Liver (tissue), 9 donors: ENCODE results near the gene MRC1. TPM values are rescaled to one million over a fixed set of nuclear protein-coding genes. Genes with fewer than 3 reads are reported as not detected.

Experiments used
- DNase-seq: peaks from one replicate; pipeline ENCODE4 v3.0.0-alpha.2; 2017; ENCODE audit warnings: low spot score
- H3K27ac ChIP-seq, 2 donors: one replicate each; pipeline ENCODE4 v1.7.0; 2013; ENCODE audit warnings: inconsistent platforms in 2 of 2, low read length in 2 of 2, control low read depth in 1 of 2, low read depth in 1 of 2, mild to moderate bottlenecking in 1 of 2
- H3K27me3 ChIP-seq, 4 donors: one replicate each; pipeline versions ENCODE4 v1.6.1 to v1.7.0; 2013; ENCODE audit warnings: low read length in 3 of 4, inconsistent platforms in 1 of 4, mild to moderate bottlenecking in 1 of 4, moderate library complexity in 1 of 4; ENCODE audit not compliant: control insufficient read depth in 4 of 4, insufficient read depth in 4 of 4
- H3K36me3 ChIP-seq, 4 donors: one replicate each; pipeline versions ENCODE4 v1.6.1 to v1.7.0; 2013; ENCODE audit warnings: low read length in 3 of 4, mild to moderate bottlenecking in 3 of 4, low read depth in 1 of 4, moderate library complexity in 1 of 4; ENCODE audit not compliant: control insufficient read depth in 4 of 4, insufficient read depth in 3 of 4
- H3K4me1 ChIP-seq, 4 donors: one replicate each; pipeline versions ENCODE4 v1.6.1 to v1.7.0; 2013; ENCODE audit warnings: low read length in 3 of 4, mild to moderate bottlenecking in 3 of 4, moderate library complexity in 1 of 4; ENCODE audit not compliant: control insufficient read depth in 4 of 4, insufficient read depth in 4 of 4
- H3K4me3 ChIP-seq, 3 donors: one replicate each; pipeline versions ENCODE4 v1.6.1 to v1.7.0; 2013; ENCODE audit warnings: low read length in 3 of 3, control low read depth in 1 of 3, low read depth in 1 of 3, mild to moderate bottlenecking in 1 of 3
- H3K9ac ChIP-seq, 2 donors: one replicate each; pipeline ENCODE4 v1.7.0; 2013; ENCODE audit warnings: low read length in 2 of 2, mild to moderate bottlenecking in 2 of 2, moderate library complexity in 2 of 2, control low read depth in 1 of 2, low read depth in 1 of 2
- H3K9me3 ChIP-seq, 4 donors: one replicate each; pipeline versions ENCODE4 v1.6.1 to v1.7.0; 2013; ENCODE audit warnings: low read length in 3 of 4; ENCODE audit not compliant: control insufficient read depth in 4 of 4
- FOXA2 ChIP-seq: IDR thresholded peaks from 2 replicates; pipeline ENCODE4 v1.6.1; 2016; ENCODE audit warnings: antibody characterized with exemption
- GABPA ChIP-seq, 2 donors: IDR thresholded peaks in 1 of 2; conservative IDR thresholded peaks in 1 of 2; 2 replicates each; pipeline ENCODE4 v1.6.1; 2016; ENCODE audit warnings: antibody characterized with exemption in 2 of 2, mild to moderate bottlenecking in 1 of 2, moderate library complexity in 1 of 2
- HNF4A ChIP-seq, 2 donors: conservative IDR thresholded peaks; 2 replicates each; pipeline ENCODE4 v1.6.1; 2016; ENCODE audit warnings: antibody characterized with exemption in 2 of 2, mild to moderate bottlenecking in 2 of 2
- JUND ChIP-seq, 2 donors: IDR thresholded peaks; 2 replicates each; pipeline ENCODE4 v1.6.1; 2016; ENCODE audit warnings: antibody characterized with exemption in 2 of 2
- NR2F2 ChIP-seq: IDR thresholded peaks from 2 replicates; pipeline ENCODE4 v1.6.1; 2016; ENCODE audit warnings: antibody characterized with exemption
- RAD21 ChIP-seq, 2 donors: IDR thresholded peaks; 2 replicates each; pipeline ENCODE4 v1.6.1; 2016; ENCODE audit warnings: antibody characterized with exemption in 2 of 2, mild to moderate bottlenecking in 2 of 2
- RXRA ChIP-seq, 2 donors: IDR thresholded peaks; 2 replicates each; pipeline ENCODE4 v1.6.1; 2017 to 2018; ENCODE audit warnings: antibody characterized with exemption in 2 of 2, mild to moderate bottlenecking in 1 of 2
- SP1 ChIP-seq: IDR thresholded peaks from 2 replicates; pipeline ENCODE4 v1.6.1; 2018; ENCODE audit warnings: antibody characterized with exemption, mild to moderate bottlenecking
- YY1 ChIP-seq: IDR thresholded peaks from 2 replicates; pipeline ENCODE4 v1.6.1; 2016; ENCODE audit warnings: antibody characterized with exemption, mild to moderate bottlenecking
- WGBS: extraction: QIAGEN DNeasy Blood & Tissue Kit; methylation state at CpG from one replicate; pipeline ENCODE4 v1.1.7; 2013; 5-methylcytosine and 5-hydroxymethylcytosine counted together
- polyA plus RNA-seq, 2 donors: library from polyadenylated mRNA; stranded (reverse) in 1 of 2; unstranded in 1 of 2; fragments of 200-250 nt in 1 of 2; fragments of >200 nt in 1 of 2; fragmentation: Nextera tagmentation in 1 of 2; extraction: Ambion mirVana in 1 of 2; gene quantifications; one replicate each; pipeline versions ENCODE4 v1.2.1 to v1.2.3, GENCODE V29; 2013 to 2015
- total RNA-seq, 2 donors: library from RNA; depleted of rRNA; stranded (reverse); fragments of >200 nt; gene quantifications; one replicate each; pipeline ENCODE4 v1.2.3, GENCODE V29; 2014
- TF ChIP-seq, protein P1 (sequence below): IDR thresholded peaks from 2 replicates; pipeline ENCODE4 v1.6.1; 2016; ENCODE audit warnings: antibody characterized with exemption
- TF ChIP-seq, protein P2 (sequence below): IDR thresholded peaks from 2 replicates; pipeline ENCODE4 v1.6.1; 2016; ENCODE audit warnings: antibody characterized with exemption, mild to moderate bottlenecking
- donor health status: healthy.
- donor health status: healthy.
- donor health status: healthy.
- donor health status: healthy.
- donor health status: healthy.

Gene MRC1
- total and polyA plus RNA-seq, 4 donors = 9.2 to 47.0 (median 34.1) TPM

DNA sequence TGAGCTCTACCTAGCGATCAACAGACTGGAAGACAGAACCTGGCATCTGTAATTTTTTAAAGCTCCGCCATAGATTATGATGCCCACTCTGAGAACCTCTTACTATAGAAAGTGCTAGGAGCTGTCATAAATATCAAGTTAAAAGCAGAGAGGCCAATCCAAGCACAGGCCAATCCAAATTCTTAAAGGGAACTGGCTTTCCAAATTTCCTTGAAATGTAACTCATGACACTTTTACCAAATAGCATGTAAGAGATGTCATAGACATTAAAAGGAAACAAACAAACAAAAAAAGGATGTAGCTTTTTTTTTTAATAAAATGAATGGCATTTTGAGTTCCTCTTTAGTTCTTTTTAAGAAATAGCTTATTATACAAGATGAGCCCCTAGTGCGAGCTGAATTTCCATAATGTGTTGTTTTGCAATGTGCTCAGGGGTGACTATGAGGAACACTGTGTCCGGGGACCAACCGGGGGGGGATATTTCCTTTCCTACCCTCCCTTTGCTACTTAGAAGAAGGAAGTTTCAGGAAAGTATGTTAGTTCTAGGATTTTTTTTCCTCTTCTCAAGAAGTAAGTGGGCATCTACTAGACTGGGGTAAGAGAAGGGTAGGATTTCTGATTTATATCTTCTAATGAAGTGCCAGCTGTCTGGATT is 23.7 kb upstream of the MRC1 start:
- DNase-seq = no peak
- TF ChIP-seq YY1 = no peak
- TF ChIP-seq GABPA (IDR thresholded peaks at IDR 0.05 in 1 of 2, conservative IDR thresholded peaks at IDR 0.05 in 1 of 2) = no peak
- TF ChIP-seq FOXA2 = no peak
- no peak for TF ChIP-seq JUND (IDR thresholded peaks at IDR 0.05)
- TF ChIP-seq, protein P1, sequence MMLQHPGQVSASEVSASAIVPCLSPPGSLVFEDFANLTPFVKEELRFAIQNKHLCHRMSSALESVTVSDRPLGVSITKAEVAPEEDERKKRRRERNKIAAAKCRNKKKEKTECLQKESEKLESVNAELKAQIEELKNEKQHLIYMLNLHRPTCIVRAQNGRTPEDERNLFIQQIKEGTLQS = no peak
- TF ChIP-seq, protein P2, sequence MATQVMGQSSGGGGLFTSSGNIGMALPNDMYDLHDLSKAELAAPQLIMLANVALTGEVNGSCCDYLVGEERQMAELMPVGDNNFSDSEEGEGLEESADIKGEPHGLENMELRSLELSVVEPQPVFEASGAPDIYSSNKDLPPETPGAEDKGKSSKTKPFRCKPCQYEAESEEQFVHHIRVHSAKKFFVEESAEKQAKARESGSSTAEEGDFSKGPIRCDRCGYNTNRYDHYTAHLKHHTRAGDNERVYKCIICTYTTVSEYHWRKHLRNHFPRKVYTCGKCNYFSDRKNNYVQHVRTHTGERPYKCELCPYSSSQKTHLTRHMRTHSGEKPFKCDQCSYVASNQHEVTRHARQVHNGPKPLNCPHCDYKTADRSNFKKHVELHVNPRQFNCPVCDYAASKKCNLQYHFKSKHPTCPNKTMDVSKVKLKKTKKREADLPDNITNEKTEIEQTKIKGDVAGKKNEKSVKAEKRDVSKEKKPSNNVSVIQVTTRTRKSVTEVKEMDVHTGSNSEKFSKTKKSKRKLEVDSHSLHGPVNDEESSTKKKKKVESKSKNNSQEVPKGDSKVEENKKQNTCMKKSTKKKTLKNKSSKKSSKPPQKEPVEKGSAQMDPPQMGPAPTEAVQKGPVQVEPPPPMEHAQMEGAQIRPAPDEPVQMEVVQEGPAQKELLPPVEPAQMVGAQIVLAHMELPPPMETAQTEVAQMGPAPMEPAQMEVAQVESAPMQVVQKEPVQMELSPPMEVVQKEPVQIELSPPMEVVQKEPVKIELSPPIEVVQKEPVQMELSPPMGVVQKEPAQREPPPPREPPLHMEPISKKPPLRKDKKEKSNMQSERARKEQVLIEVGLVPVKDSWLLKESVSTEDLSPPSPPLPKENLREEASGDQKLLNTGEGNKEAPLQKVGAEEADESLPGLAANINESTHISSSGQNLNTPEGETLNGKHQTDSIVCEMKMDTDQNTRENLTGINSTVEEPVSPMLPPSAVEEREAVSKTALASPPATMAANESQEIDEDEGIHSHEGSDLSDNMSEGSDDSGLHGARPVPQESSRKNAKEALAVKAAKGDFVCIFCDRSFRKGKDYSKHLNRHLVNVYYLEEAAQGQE = no peak
- no peak for TF ChIP-seq RAD21 (IDR thresholded peaks at IDR 0.05)
- no peaks in the 10 kb centered on the region for H3K9me3 ChIP-seq
- no peaks in the 10 kb centered on the region for H3K4me1 ChIP-seq
- no peaks in the 10 kb centered on the region for H3K36me3 ChIP-seq
- no peak overlapping the region for H3K27ac ChIP-seq
- no peak overlapping the region for H3K9ac ChIP-seq
- peaks cover 0 to 2% (median 0%) of the 10 kb centered on the region in 4 donors for H3K27me3 ChIP-seq
- 86% methylated on average over 5 of the region's 5 CpGs for WGBS
- no peak overlapping the region for H3K4me3 ChIP-seq

DNA sequence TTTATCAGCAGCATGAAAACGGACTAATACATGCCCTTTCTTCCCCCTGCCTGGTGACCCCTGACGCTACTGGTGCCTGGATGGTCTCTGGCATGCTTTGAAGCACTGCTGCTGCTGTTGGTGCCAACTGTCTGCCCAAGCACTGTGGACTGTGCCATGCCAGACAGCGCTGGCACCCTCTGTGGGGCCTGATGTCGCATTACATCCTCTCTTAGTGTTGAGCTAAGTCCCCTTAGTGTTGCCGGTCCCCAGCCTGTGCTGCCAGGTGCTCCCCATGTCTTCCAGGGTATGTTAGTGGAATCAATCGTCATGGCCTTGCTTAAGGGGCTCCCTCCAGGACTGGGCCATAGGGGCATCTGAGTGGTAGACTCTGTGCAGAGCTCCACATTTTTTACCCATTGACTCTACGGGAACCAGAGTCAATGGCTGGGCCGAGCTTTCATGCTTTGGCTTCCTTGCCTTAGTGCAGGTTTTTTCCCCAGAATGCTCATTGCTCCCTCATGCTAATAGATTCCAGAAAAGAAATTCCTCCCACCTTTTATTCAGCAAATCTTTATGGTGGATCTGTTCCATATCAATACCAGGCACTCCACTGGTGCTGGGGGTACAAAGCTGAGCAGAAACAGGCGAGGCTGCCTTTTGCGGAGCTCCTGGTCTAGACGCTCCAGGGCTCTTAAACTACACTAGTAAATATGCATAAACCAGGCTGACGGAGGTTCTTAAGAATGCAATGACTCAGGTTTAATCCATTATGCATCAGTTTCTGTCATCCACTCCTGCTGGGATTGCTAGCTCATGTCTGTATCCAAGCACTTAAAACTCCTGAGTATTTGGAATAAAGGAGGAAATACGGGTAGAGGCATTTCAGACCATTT is 21.8 kb upstream of the MRC1 start:
- DNase-seq = no peak
- WGBS = 93% methylated on average over 13 of the region's 13 CpGs
- H3K27ac ChIP-seq = no peak overlapping the region

More for the DNA sequence above, 21.8 kb upstream of the MRC1 start:
- H3K4me1 ChIP-seq = no peaks in the 10 kb centered on the region
- no peaks in the 10 kb centered on the region for H3K36me3 ChIP-seq
- H3K4me3 ChIP-seq = no peak overlapping the region
- H3K9me3 ChIP-seq = no peaks in the 10 kb centered on the region
- no peak for TF ChIP-seq RXRA (IDR thresholded peaks at IDR 0.05)
- TF ChIP-seq SP1 = no peak
- no peak for TF ChIP-seq NR2F2
- TF ChIP-seq RAD21 (IDR thresholded peaks at IDR 0.05) = no peak
- TF ChIP-seq HNF4A (conservative IDR thresholded peaks at IDR 0.05) = no peak
- no peak for TF ChIP-seq FOXA2
- TF ChIP-seq JUND (IDR thresholded peaks at IDR 0.05) = no peak
- TF ChIP-seq, protein P2 = no peak
- peaks cover 0 to 2% (median 0%) of the 10 kb centered on the region in 4 donors for H3K27me3 ChIP-seq
- no peak overlapping the region for H3K9ac ChIP-seq
